Ishikawa (cell line): Measurements from ENCODE around the gene SERTAD2.

Source experiments
- REST ChIP-seq: IDR thresholded peaks from 2 replicates; pipeline ENCODE4 v1.6.1; 2012; ENCODE audit warnings: low read depth, mild to moderate bottlenecking
- TAF1 ChIP-seq: IDR thresholded peaks from 2 replicates; pipeline ENCODE4 v1.6.1; 2012; ENCODE audit warnings: low read depth, mild to moderate bottlenecking
- YY1 ChIP-seq: IDR thresholded peaks from 2 replicates; pipeline ENCODE4 v1.6.1; 2012; ENCODE audit warnings: low read depth
- ZBTB7A ChIP-seq: IDR thresholded peaks from 2 replicates; pipeline ENCODE4 v1.6.1; 2012; ENCODE audit warnings: low read depth

- TF ChIP-seq REST, result no peak
- no peak for TF ChIP-seq TAF1
- no peak for TF ChIP-seq YY1
- no peak for TF ChIP-seq ZBTB7A
Measured at GRCh38 chr2:64610316-64610855, 43.3 kb downstream of the SERTAD2 start.
